WERI-Rb-1 (cell line): ENCODE measurements around the gene TCF7.
"Not testable (repeated sequence)": the region's sequence is repeated elsewhere in the genome, so short reads cannot be mapped to it uniquely, and the experiment has no call there.

Experiments used
- DNase-seq: peaks from one replicate; pipeline ENCODE4 v3.0.0-alpha.2; 2020
- H3K27ac ChIP-seq: fragments of 250-450 bp; sonication (Bioruptor Pico); 2 replicates; pipeline ENCODE4 v1.5.1; 2020; ENCODE audit warnings: mild to moderate bottlenecking, moderate library complexity
- H3K27me3 ChIP-seq: fragments of 250-450 bp; sonication (Bioruptor Pico); 2 replicates; pipeline ENCODE4 v1.5.1; 2021; ENCODE audit warnings: mild to moderate bottlenecking, low read depth, moderate library complexity; ENCODE audit not compliant: insufficient read depth, severe bottlenecking
- H3K36me3 ChIP-seq: fragments of 250-450 bp; sonication (Bioruptor Pico); 2 replicates; pipeline ENCODE4 v1.5.1; 2020; ENCODE audit warnings: mild to moderate bottlenecking, moderate library complexity
- H3K4me3 ChIP-seq: 2 replicates; pipeline ENCODE4 v1.5.1; 2011; ENCODE audit warnings: low read depth, mild to moderate bottlenecking, control low read depth, low read length
- H3K9me3 ChIP-seq: fragments of 250-450 bp; sonication (Bioruptor Pico); 2 replicates; pipeline ENCODE4 v1.5.1; 2021; ENCODE audit warnings: mild to moderate bottlenecking, moderate library complexity; ENCODE audit not compliant: severe bottlenecking
- TF ChIP-seq, protein P1 (sequence below): IDR thresholded peaks from 2 replicates; pipeline ENCODE4 v1.5.1; 2011; ENCODE audit warnings: low read depth, mild to moderate bottlenecking, control low read depth, inconsistent platforms, low read length

Gene TCF7

DNA sequence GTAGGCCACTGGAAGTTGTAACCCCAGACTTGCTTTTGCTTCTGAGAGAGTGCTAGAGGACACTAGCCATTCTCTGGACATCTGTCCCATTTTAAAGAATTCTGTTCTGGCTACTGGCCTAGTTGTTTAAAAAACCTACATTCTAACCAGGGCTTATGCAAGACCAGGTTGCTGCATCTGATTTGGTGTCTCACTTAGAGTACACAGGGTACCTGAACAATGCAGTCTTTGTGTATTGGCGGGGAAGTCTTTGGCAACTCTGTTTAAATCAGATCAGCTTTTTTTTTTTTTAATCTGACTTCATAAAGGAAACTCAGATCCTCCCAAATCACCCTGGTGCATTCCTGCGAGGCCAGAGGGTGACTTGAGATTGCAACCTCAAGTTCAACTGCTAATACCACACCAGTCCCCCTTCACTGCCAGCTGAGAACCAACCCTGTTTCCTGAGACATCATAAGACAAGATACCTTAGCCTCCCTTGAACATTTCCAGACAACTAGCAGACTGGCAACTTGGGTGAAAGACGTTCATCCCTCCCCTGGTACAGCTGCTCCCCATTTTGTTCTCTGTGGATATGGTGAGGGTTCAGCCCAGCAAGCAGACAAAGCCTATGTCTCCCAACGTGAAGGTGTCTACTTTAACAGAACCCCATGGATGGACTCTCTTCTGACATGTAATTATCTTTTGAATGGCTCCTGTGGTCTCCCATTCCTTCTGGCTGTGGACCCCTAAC, 35.3 kb downstream of the TCF7 start:
- Histone ChIP-seq H3K9me3 (no peaks in the 10 kb centered on the region), H3K36me3 (peaks cover 90% of the 10 kb centered on the region), H3K27me3 (no peaks in the 10 kb centered on the region), H3K4me3 (no peak overlapping the region), H3K27ac (no peak overlapping the region)
- no peak for DNase-seq
- TF ChIP-seq, protein P1, sequence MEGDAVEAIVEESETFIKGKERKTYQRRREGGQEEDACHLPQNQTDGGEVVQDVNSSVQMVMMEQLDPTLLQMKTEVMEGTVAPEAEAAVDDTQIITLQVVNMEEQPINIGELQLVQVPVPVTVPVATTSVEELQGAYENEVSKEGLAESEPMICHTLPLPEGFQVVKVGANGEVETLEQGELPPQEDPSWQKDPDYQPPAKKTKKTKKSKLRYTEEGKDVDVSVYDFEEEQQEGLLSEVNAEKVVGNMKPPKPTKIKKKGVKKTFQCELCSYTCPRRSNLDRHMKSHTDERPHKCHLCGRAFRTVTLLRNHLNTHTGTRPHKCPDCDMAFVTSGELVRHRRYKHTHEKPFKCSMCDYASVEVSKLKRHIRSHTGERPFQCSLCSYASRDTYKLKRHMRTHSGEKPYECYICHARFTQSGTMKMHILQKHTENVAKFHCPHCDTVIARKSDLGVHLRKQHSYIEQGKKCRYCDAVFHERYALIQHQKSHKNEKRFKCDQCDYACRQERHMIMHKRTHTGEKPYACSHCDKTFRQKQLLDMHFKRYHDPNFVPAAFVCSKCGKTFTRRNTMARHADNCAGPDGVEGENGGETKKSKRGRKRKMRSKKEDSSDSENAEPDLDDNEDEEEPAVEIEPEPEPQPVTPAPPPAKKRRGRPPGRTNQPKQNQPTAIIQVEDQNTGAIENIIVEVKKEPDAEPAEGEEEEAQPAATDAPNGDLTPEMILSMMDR: no peak

DNA sequence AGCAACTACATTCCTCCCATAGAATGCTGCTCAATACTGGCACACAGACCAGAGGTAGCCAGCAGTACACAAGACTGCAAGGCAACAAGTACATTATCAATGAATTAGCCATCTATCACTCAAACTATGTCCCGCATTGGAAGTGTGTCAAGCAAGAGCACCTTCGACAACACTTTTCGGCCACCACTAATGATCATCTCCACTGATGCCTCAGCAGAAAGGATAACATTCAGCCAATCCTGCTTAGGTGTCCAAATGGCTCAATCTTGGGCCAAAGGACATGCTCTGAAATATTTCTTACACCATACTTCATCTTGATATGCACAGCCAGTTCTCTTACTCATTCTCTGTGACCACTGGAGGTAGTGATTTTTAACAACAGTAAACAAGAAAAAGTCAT, 37.2 kb downstream of the TCF7 start:
- no peaks in the 10 kb centered on the region for H3K27me3 ChIP-seq
- TF ChIP-seq, protein P1: no peak
- no peak for DNase-seq
- no peak overlapping the region for H3K4me3 ChIP-seq
- H3K9me3 ChIP-seq: no peaks in the 10 kb centered on the region
- peaks cover 82% of the 10 kb centered on the region for H3K36me3 ChIP-seq
- H3K27ac ChIP-seq: no peak overlapping the region

DNA sequence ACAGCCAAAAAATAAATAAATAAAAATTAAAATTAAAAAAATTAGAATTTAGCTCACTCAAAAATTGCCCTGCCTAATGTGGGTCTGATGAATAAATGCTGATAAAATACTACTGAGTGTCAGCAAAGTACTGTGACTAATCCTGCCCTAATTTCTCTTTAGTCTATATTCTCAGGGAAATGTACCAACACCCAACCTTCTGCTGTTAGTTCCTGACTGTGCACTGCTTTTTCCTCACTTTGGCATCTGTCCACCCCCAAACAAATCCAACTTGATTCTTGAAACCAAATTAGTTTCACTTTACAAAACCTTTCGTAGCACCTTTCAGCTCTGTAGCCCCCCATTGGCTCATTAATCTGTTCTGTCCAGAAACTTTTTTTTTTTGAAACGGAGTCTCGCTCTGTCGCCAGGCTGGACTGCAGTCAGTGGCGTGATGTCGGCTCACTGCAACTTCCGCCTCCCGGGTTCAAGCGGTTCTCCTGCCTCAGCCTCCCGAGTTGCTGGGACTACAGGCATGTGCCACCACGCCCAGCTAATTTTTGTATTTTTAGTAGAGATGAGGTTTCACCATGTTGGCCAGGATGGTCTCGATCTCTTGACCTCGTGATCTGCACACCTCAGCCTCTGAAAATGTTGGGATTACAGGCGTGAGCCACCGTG, 37.8 kb downstream of the TCF7 start:
- H3K36me3 ChIP-seq: peaks cover 78% of the 10 kb centered on the region
- H3K9me3 ChIP-seq, DNase-seq, H3K4me3 ChIP-seq, H3K27me3 ChIP-seq, H3K27ac ChIP-seq: not testable (repeated sequence)

DNA sequence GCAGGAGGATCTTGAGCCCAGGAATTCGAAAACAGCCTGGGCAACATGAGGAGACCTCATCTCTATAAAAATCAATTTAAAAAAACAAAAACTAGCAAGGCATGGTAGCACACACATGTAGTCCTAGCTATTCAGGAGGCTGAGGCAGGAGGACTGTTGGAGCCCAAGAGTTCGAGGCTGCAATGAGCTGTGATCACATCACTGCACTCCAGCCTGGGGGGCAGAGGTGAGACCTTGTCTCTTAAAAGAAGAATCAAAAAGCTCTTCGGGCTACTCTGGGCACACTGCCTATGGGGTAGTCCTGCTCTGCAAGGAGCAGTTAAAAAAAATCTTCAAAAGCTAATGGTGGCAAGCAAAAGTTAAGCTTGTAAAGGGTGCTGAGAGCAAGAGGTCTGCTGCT, 38.8 kb downstream of the TCF7 start:
- no peaks in the 10 kb centered on the region for H3K27me3 ChIP-seq
- peaks cover 81% of the 10 kb centered on the region for H3K36me3 ChIP-seq
- H3K27ac ChIP-seq: no peak overlapping the region
- DNase-seq: no peak
- no peaks in the 10 kb centered on the region for H3K9me3 ChIP-seq
- no peak overlapping the region for H3K4me3 ChIP-seq
- TF ChIP-seq, protein P1: no peak

DNA sequence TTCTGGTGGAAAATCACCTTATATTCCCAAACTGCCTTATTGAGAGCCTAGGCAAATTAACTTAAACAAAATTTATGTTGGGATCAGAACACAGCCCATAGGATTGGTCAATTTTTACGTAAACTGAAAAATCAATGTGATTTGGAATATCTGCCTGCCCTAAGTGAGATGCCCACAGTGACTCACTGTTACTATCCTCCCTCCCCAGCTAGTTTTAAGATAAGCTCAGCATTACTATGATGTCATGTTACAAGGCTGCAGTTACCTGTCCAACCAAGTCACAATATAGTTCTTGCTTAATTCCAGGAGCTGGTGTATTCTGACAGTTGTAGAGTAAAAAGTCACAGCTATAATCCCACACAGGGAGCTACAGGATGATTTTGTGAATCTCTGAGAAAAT, 39.2 kb downstream of the TCF7 start:
- Histone ChIP-seq H3K4me3 (no peak overlapping the region), H3K27me3 (no peaks in the 10 kb centered on the region), H3K9me3 (no peaks in the 10 kb centered on the region), H3K27ac (no peak overlapping the region), H3K36me3 (peaks cover 83% of the 10 kb centered on the region)
- no peak for DNase-seq
- TF ChIP-seq, protein P1: no peak

DNA sequence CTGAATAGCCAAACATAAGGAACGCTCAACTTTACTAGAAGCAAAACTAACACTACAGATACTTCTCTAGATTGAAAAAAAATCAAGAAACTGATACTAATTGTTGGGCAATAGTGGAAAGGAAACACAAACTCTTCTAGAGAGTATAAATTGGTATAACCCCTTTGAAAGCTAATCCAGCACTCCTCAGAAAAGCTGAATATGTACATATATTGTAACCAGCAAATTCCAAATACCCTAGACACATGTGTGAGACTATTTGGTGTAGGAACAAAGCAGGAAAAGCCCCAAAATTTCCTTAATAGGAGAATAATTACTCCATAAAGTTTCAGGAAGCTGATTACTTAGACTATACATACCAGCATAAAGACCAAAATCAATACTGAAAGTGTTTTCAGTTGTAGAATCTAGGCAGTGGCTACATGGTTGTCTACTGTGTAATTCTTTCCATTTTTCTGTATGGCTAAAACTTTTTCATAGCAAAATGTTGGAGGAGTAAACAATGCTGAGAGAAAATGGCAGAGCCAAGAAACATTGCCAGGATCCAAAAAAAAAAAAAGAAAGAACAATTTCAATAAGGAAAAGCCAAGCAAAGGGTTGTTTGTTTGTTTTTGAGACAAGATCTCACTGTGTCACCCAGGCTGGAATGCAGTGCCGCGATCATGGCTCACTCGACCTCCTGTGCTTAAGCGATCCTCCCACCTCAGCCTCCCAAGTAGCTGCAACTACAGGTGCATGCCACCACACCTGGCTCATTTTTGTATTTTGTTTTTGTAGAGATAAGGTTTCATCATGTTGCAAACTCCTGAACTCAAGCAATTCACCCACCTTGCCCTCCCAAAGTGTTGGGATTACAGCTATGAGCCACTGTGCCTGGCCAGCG, 47.3 kb downstream of the TCF7 start:
- H3K9me3 ChIP-seq: no peaks in the 10 kb centered on the region
- H3K4me3 ChIP-seq: no peak overlapping the region
- peaks cover 86% of the 10 kb centered on the region for H3K36me3 ChIP-seq
- TF ChIP-seq, protein P1: no peak
- DNase-seq: no peak
- H3K27me3 ChIP-seq: no peaks in the 10 kb centered on the region
- no peak overlapping the region for H3K27ac ChIP-seq
